NT2/D1 (cell line): Measurements from ENCODE around the gene SNAPC4.

Source experiments
- DNase-seq: peaks from one replicate; pipeline ENCODE4 v3.0.0-alpha.2; 2011; ENCODE audit warnings: low read depth, low spot score
- H3K27me3 ChIP-seq: 2 replicates; pipeline ENCODE4 v1.6.0; 2011; ENCODE audit warnings: mild to moderate bottlenecking; ENCODE audit not compliant: insufficient read length, insufficient read depth
- H3K36me3 ChIP-seq: 2 replicates; pipeline ENCODE4 v1.6.1; 2011; ENCODE audit warnings: mild to moderate bottlenecking, low read length, mixed read lengths; ENCODE audit not compliant: insufficient read depth, insufficient read length
- H3K4me1 ChIP-seq: 2 replicates; pipeline ENCODE4 v1.5.1; 2011; ENCODE audit not compliant: insufficient read depth, insufficient read length
- H3K4me3 ChIP-seq: 2 replicates; pipeline ENCODE4 v1.5.1; 2011; ENCODE audit warnings: low read depth; ENCODE audit not compliant: insufficient read length
- H3K9ac ChIP-seq: 2 replicates; pipeline ENCODE4 v1.6.0; 2011; ENCODE audit warnings: low read depth; ENCODE audit not compliant: insufficient read length
- H3K9me3 ChIP-seq: 2 replicates; pipeline ENCODE4 v1.5.1; 2011; ENCODE audit warnings: mild to moderate bottlenecking, low read length; ENCODE audit not compliant: insufficient read depth
- SUZ12 ChIP-seq: IDR thresholded peaks from 2 replicates; pipeline ENCODE4 v1.6.1; 2011; ENCODE audit not compliant: insufficient read length, insufficient read depth; ENCODE audit errors: extremely low read depth
- YY1 ChIP-seq: IDR thresholded peaks from 2 replicates; pipeline ENCODE4 v1.6.1; 2011; ENCODE audit not compliant: insufficient read length, insufficient read depth
- ZNF274 ChIP-seq: IDR thresholded peaks from 2 replicates; pipeline ENCODE4 v1.6.1; 2011; ENCODE audit warnings: mild to moderate bottlenecking, low read depth, low read length

The SNAPC4 gene

GRCh38 chr9:136403915-136404800 is 4.2 kb upstream of the SNAPC4 start:
- Histone ChIP-seq H3K9me3 (no peaks in the 10 kb centered on the region), H3K27me3 (no peaks in the 10 kb centered on the region), H3K9ac (no peak overlapping the region), H3K4me3 (no peak overlapping the region), H3K4me1 (peaks cover 11% of the 10 kb centered on the region), H3K36me3 (peaks cover 78% of the 10 kb centered on the region)
- no peak for DNase-seq
- TF ChIP-seq ZNF274 (no peak), YY1 (no peak), SUZ12 (no peak)

DNA sequence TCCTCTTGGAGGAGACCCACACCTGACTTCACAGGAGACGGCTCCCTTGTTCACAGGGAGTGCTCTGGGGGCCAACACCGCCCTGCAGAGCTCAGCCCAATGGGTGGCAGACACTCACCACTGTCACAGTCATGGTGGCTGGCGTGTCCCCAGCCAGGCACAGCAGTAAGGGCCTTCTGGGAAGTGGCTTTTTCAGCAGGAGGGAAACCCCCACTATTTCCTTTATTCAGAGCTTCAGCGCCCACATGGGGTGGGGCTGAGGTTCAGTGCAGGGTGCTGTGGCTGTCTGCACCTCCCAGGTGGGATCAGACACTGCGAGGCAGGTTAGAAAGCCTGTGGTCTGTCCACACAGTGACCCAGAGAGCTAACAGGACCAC is 3.6 kb upstream of the SNAPC4 start:
- Histone ChIP-seq H3K27me3 (no peaks in the 10 kb centered on the region), H3K4me3 (no peak overlapping the region), H3K9ac (no peak overlapping the region), H3K9me3 (no peaks in the 10 kb centered on the region), H3K36me3 (peaks cover 79% of the 10 kb centered on the region), H3K4me1 (peaks cover 14% of the 10 kb centered on the region)
- TF ChIP-seq SUZ12 (no peak), ZNF274 (no peak), YY1 (no peak)
- DNase-seq: no peak

GRCh38 chr9:136402067-136402466 is 2.1 kb upstream of the SNAPC4 start:
- TF ChIP-seq SUZ12: no peak
- TF ChIP-seq ZNF274: no peak
- TF ChIP-seq YY1: no peak
- Histone ChIP-seq H3K36me3 (peaks cover 78% of the 10 kb centered on the region), H3K9me3 (no peaks in the 10 kb centered on the region), H3K9ac (no peak overlapping the region), H3K4me3 (no peak overlapping the region), H3K4me1 (peaks cover 15% of the 10 kb centered on the region), H3K27me3 (no peaks in the 10 kb centered on the region)
- no peak for DNase-seq

- no peak for DNase-seq
- peaks cover 15% of the 10 kb centered on the region for H3K4me1 ChIP-seq
- TF ChIP-seq SUZ12 (no peak), ZNF274 (no peak), YY1 (no peak)
- H3K9ac ChIP-seq: no peak overlapping the region
- H3K9me3 ChIP-seq: no peaks in the 10 kb centered on the region
- H3K27me3 ChIP-seq: no peaks in the 10 kb centered on the region
- peaks cover 79% of the 10 kb centered on the region for H3K36me3 ChIP-seq
- H3K4me3 ChIP-seq: no peak overlapping the region
Measured at GRCh38 chr9:136401173-136401922, 1.4 kb upstream of the SNAPC4 start.

DNA sequence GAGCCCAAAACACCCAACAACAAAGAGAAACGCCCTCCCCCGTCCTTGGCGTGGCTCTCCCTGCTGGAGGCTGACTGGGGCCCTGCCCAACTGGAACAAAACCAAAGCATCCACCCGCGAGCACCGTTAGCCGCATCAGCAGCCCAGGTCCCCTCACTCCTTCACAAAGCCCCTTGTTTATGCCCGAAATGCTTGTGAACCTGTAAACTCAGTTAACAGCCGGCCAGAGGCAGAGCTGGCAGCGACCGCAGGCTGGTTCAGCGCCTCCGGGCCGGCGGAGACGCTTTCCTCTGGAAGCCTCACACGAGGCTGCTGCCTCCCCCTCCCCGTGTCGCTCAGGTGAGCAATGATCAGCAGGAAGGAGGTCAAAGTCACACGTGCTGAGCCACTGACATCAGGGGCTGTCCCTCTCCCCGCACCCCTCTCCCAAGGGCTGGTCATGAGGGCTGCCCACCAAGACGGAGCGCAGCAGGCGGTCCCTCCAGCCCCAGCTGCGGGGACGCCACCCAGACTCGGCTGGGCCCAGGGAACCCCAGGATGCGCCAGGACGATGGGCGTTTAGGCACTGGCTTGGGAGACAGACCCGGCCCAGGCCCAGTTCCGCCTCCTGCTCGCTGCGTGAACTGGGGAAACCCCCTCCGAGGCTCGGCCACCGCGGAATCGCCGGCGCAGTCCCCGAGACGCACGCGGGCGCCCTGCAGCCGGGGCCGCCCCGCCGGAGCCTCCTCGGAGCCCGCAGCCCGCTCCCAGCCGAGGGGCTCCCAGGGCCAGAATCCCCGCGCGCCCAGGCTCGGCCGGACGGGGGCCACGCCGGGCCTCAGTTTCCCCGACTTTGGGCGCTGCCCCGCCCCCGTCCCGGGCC is 563 bp downstream of the SNAPC4 start:
- DNase-seq: no peak
- Histone ChIP-seq H3K27me3 (no peaks in the 10 kb centered on the region), H3K4me3 (peak overlapping the region; percentile 95), H3K36me3 (peaks cover 79% of the 10 kb centered on the region), H3K9ac (peak overlapping the region; percentile 99), H3K4me1 (peaks cover 15% of the 10 kb centered on the region), H3K9me3 (no peaks in the 10 kb centered on the region)
- no peak for TF ChIP-seq ZNF274
- TF ChIP-seq SUZ12: no peak
- TF ChIP-seq YY1: no peak

- no peak for TF ChIP-seq YY1
- TF ChIP-seq ZNF274: no peak
- no peak for TF ChIP-seq SUZ12
- Histone ChIP-seq H3K27me3 (no peaks in the 10 kb centered on the region), H3K4me1 (peaks cover 14% of the 10 kb centered on the region), H3K9me3 (no peaks in the 10 kb centered on the region), H3K4me3 (peak overlapping the region; percentile 95), H3K36me3 (peaks cover 79% of the 10 kb centered on the region), H3K9ac (peak overlapping the region; percentile 99)
- DNase-seq: no peak
Measured at GRCh38 chr9:136398286-136398685, 1.7 kb downstream of the SNAPC4 start.
